Memory B cell (primary cell): ENCODE measurements around the gene ABHD17A.
"Not testable (repeated sequence)": the region's sequence is repeated elsewhere in the genome, so short reads cannot be mapped to it uniquely, and the experiment has no call there.

Experiments
- ATAC-seq: fragments of 150-1000 bp; cut with Tn5 transposase; 2 replicates; pipeline ENCODE4 v1.10.0; 2021; ENCODE audit warnings: low read depth, mild to moderate bottlenecking, moderate library complexity
- DNase-seq, 2 donors: peaks; one replicate each; pipeline ENCODE4 v3.0.0; 2022; ENCODE audit warnings: low spot score in 2 of 2
- H3K27ac Mint-ChIP-seq: one replicate; pipeline ENCODE4 v1.8.0; 2022; ENCODE audit warnings: mild to moderate bottlenecking, moderate library complexity, mixed read lengths
- H3K27me3 Mint-ChIP-seq: one replicate; pipeline ENCODE4 v1.8.0; 2022; ENCODE audit warnings: mixed read lengths
- H3K36me3 Mint-ChIP-seq: one replicate; pipeline ENCODE4 v1.8.0; 2022; ENCODE audit warnings: mild to moderate bottlenecking, mixed read lengths
- H3K4me1 Mint-ChIP-seq: one replicate; pipeline ENCODE4 v1.8.0; 2022; ENCODE audit warnings: mixed read lengths
- H3K4me3 Mint-ChIP-seq: one replicate; pipeline ENCODE4 v1.8.0; 2022; ENCODE audit warnings: mild to moderate bottlenecking, moderate library complexity, mixed read lengths
- H3K9me3 Mint-ChIP-seq: one replicate; pipeline ENCODE4 v1.8.0; 2022; ENCODE audit warnings: mixed read lengths

The ABHD17A gene

GRCh38 chr19:1882089-1882785, 3.1 kb downstream of the ABHD17A start:
- Mint-ChIP-seq H3K4me3 (peak overlapping the region; percentile 99), H3K27me3 (no peaks in the 10 kb centered on the region), H3K27ac (peak overlapping the region; percentile 73), H3K4me1 (peaks cover 29% of the 10 kb centered on the region), H3K36me3 (peaks cover 3% of the 10 kb centered on the region), H3K9me3 (no peaks in the 10 kb centered on the region)
- DNase-seq (no peak), ATAC-seq (peak; percentile 12)

- not testable (repeated sequence) for H3K9me3 Mint-ChIP-seq, DNase-seq, ATAC-seq, H3K36me3 Mint-ChIP-seq, H3K4me3 Mint-ChIP-seq, H3K27me3 Mint-ChIP-seq
- Mint-ChIP-seq H3K27ac (peak overlapping the region; percentile 73), H3K4me1 (peaks cover 30% of the 10 kb centered on the region)
Observed at GRCh38 chr19:1881393-1882088, 3.8 kb downstream of the ABHD17A start.

GRCh38 chr19:1880611-1881392, 4.5 kb downstream of the ABHD17A start:
- ATAC-seq: no peak
- Mint-ChIP-seq H3K36me3 (peaks cover 3% of the 10 kb centered on the region), H3K9me3 (no peaks in the 10 kb centered on the region), H3K27ac (no peak overlapping the region), H3K4me3 (no peak overlapping the region), H3K4me1 (peaks cover 32% of the 10 kb centered on the region), H3K27me3 (no peaks in the 10 kb centered on the region)
- no peak for DNase-seq

GRCh38 chr19:1879982-1880381, 5.3 kb downstream of the ABHD17A start:
- H3K4me1 Mint-ChIP-seq: peaks cover 32% of the 10 kb centered on the region
- not testable (repeated sequence) for H3K27ac Mint-ChIP-seq, H3K36me3 Mint-ChIP-seq, H3K9me3 Mint-ChIP-seq, DNase-seq, H3K27me3 Mint-ChIP-seq, H3K4me3 Mint-ChIP-seq, ATAC-seq

GRCh38 chr19:1878583-1878982, 6.7 kb downstream of the ABHD17A start:
- ATAC-seq, H3K9me3 Mint-ChIP-seq, H3K27ac Mint-ChIP-seq, H3K36me3 Mint-ChIP-seq, DNase-seq, H3K27me3 Mint-ChIP-seq: not testable (repeated sequence)
- H3K4me1 Mint-ChIP-seq: peaks cover 27% of the 10 kb centered on the region
- H3K4me3 Mint-ChIP-seq: peak overlapping the region; percentile 17

GRCh38 chr19:1877280-1877660, 8.0 kb downstream of the ABHD17A start:
- H3K27ac Mint-ChIP-seq, H3K9me3 Mint-ChIP-seq, DNase-seq, H3K27me3 Mint-ChIP-seq, H3K36me3 Mint-ChIP-seq, H3K4me3 Mint-ChIP-seq, ATAC-seq: not testable (repeated sequence)
- peaks cover 16% of the 10 kb centered on the region for H3K4me1 Mint-ChIP-seq

- peak overlapping the region; percentile 99 for H3K4me3 Mint-ChIP-seq
- H3K4me1 Mint-ChIP-seq: peaks cover 13% of the 10 kb centered on the region
- not testable (repeated sequence) for DNase-seq, H3K9me3 Mint-ChIP-seq, H3K36me3 Mint-ChIP-seq, H3K27me3 Mint-ChIP-seq
- peak; percentile 2 for ATAC-seq
- peak overlapping the region; percentile 95 for H3K27ac Mint-ChIP-seq
Observed at GRCh38 chr19:1876496-1877279, 8.6 kb downstream of the ABHD17A start.

GRCh38 chr19:1875646-1876495, 9.4 kb downstream of the ABHD17A start:
- DNase-seq: peak; percentile 76 to 77

GRCh38 chr19:1875265-1875645, 10.0 kb downstream of the ABHD17A start:
- not testable (repeated sequence) for H3K27me3 Mint-ChIP-seq, H3K36me3 Mint-ChIP-seq, DNase-seq, H3K9me3 Mint-ChIP-seq, ATAC-seq
- peak overlapping the region; percentile 95 for H3K27ac Mint-ChIP-seq
- H3K4me1 Mint-ChIP-seq: peaks cover 15% of the 10 kb centered on the region
- peak overlapping the region; percentile 99 for H3K4me3 Mint-ChIP-seq

More at GRCh38 chr19:1875646-1876495, 9.4 kb downstream of the ABHD17A start:
- H3K4me1 Mint-ChIP-seq: peaks cover 13% of the 10 kb centered on the region
- no peaks in the 10 kb centered on the region for H3K27me3 Mint-ChIP-seq
- peak overlapping the region; percentile 99 for H3K4me3 Mint-ChIP-seq
- H3K36me3 Mint-ChIP-seq: peaks cover 3% of the 10 kb centered on the region
- H3K9me3 Mint-ChIP-seq: no peaks in the 10 kb centered on the region
- peak; percentile 98 for ATAC-seq
- H3K27ac Mint-ChIP-seq: peak overlapping the region; percentile 95

- Mint-ChIP-seq H3K9me3 (no peaks in the 10 kb centered on the region), H3K27me3 (no peaks in the 10 kb centered on the region), H3K4me3 (peak overlapping the region; percentile 99), H3K36me3 (peaks cover 3% of the 10 kb centered on the region), H3K27ac (peak overlapping the region; percentile 95), H3K4me1 (peaks cover 15% of the 10 kb centered on the region)
- no peak for ATAC-seq
- DNase-seq: no peak
Observed at GRCh38 chr19:1874554-1875185, 10.6 kb downstream of the ABHD17A start.

GRCh38 chr19:1873524-1874473, 11.5 kb downstream of the ABHD17A start:
- DNase-seq: no peak
- Mint-ChIP-seq H3K4me3 (peak overlapping the region; percentile 99), H3K27ac (peak overlapping the region; percentile 75), H3K4me1 (peaks cover 15% of the 10 kb centered on the region), H3K36me3 (peaks cover 3% of the 10 kb centered on the region), H3K27me3 (no peaks in the 10 kb centered on the region), H3K9me3 (no peaks in the 10 kb centered on the region)
- no peak for ATAC-seq
